Fibroblast of skin of left quadriceps (primary cell): ENCODE results near the gene TMCO2.
A peak's percentile ranks its signal among the peaks of the same experiment; 100 is the strongest.

ENCODE experiments used
- DNase-seq, 2 experiments: peaks; one replicate each; pipeline ENCODE4 v3.0.0-alpha.2; 2013; ENCODE audit warnings: low read depth in 2 of 2

TMCO2 gene

DNA sequence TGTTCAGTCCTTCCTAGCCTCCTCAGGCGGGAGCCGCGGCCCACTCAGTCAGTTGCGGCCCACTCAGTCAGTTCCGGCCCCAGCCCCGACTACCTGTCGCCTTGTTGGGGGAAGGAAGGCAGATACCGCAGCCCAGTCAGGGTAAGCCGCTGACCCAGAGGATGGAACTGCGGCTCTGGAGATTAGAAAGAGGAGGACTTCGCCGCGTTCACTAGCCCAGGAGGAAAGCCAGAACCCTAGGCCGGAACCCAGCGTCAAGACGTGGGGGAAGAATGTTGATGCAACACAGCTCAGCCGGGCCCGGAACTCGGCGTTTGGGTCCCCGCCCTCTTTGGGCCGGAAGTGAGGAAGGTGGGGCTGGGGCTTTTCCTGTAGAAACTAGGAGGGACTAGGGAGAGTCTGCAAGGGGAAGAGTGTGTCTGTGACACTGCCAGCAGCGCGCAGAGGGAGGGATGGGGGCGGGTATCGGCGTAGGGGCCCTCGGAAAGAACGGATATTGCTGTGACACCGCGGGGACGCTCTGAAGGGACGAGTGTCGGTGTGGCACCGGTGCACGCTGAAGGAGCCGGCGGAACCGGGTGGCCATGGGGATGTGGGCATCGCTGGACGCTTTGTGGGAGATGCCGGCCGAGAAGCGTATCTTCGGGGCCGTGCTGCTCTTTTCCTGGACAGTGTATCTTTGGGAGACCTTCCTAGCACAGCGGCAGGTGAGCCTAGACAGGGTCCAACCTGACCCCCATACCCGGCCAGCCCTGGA lies 10.1 kb downstream of the TMCO2 start, which contains the start of gene ZMPSTE24:
ZMPSTE24 (plus strand) TSS at position 549 of the 757 bp plus-strand sequence; CDS start at position 585, 36 bp downstream.
- peak; percentile 96 to 97 for DNase-seq

GRCh38 chr1:40258445-40258769 lies 10.7 kb downstream of the TMCO2 start:
- DNase-seq = no peak

DNA sequence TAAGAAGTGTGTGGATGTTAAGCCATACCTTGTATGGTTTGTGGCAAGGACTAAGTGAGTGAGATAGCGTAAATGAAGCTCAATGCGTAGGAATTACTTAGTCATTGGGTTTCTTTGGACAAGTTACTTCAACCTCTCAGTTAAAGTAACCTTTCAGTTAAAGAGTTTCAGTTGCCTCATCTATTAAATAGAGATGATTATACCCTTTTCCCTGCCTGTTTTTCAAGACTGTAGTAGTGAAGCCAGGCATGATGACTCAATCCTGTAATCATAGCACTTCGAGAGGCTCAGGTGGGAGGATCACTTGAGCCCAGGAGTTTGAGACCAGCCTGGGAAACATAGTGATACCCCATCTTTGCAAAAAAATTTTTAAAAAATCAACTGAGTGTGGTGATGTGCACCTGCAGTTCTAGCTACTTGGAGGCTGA lies 16.6 kb downstream of the TMCO2 start:
- DNase-seq = no peak

- DNase-seq = no peak
Measured at GRCh38 chr1:40265298-40265697, 17.6 kb downstream of the TMCO2 start.

DNA sequence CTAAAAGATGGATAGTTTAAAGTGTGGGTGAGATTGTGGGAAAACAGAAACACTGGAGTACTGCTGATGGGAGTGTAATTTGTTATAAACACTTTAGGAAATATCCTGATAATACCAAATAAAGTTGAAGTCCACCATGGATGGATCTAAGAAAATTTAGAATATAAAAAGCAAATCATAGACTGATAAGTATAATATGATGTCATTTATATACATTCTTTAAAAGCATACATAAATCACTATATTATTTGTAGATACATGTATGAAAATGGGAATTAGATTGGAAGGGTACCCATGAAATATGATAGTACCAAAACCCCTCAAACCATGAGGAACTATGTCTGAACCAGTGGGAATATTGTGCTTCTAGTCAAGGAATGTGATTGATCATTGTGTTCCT lies 18.2 kb downstream of the TMCO2 start:
- DNase-seq = no peak

- DNase-seq = no peak
Measured at GRCh38 chr1:40266786-40267535, 19.2 kb downstream of the TMCO2 start.

GRCh38 chr1:40267767-40268187 lies 20.0 kb downstream of the TMCO2 start:
- DNase-seq = peak; percentile 85 to 87

DNA sequence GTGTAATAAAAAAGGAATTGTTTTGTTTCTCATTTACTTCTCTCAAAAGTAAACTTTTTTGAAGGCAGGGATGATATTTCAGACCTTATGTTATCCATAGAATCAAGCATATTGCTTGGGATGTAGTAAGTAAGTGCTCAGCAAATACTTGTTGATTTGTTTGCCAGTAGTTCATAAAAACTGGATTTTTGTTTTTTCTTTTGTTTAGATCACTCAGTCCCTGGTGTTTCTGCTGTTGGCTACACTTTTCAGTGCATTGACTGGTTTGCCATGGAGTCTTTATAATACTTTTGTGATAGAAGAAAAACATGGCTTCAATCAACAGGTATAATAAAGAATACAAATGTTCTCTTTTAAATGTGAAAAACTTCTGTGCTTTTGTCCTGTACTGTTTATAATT lies 20.5 kb downstream of the TMCO2 start:
- DNase-seq = no peak

DNA sequence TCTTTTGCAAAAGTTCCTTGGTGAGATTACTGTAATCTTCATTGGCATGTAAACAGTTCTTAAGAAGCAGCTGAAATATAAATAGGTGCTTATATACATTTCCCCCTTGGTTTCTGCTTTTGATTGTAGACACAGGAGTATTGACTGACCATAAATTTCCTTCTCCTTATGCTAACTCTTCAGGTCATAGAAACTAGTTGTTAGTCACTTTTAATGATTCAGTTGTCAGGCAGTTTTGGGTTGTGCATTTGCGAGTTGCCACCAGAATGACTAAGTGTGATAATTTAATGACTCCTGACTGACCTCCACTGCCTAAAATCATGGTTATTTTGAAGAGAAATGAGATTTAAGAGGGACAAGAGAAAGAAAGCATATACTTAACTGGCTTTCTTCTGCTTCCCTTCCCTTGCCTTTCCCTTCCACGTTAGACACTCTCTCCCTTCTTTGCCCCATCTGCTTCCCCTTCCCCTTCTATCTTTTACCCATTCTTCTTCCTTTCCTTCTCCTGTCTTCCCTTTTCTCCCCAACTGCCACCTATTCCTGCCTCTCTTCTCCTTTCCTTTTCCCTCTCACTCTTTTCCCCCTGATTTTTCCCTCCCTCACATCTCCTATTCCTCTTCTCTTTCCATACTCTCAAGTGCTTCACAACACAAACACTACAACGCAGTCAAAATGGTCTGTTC lies 22.6 kb downstream of the TMCO2 start:
- no peak for DNase-seq

DNA sequence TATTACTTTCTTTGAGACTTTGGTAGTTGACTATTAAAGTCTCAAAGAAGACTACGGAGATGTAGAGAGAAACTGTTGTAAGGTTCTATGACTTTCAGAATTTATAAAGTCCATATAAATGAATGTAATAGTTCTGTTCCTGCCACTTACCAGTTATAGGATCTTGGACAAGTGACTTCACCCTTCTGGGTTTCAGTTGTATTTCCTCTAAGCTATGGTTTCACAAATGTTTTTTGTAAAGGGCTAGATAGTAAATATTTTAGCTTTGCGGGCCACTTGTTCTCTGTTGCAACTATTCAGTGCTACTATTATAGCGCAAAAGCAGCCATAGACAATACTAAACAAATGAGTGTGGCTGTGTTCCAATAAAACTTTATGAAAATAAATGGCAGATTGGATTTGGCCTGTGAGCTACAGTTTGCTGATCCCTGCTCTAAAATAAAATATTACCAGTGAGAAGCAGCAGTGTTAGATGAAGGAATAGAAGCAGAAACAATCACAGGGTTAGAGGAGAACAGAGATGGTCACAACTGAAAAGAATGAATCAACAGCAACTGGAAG lies 25.0 kb downstream of the TMCO2 start:
- no peak for DNase-seq

- no peak for DNase-seq
Measured at GRCh38 chr1:40273547-40274166, 25.9 kb downstream of the TMCO2 start.

GRCh38 chr1:40274331-40274730 lies 26.6 kb downstream of the TMCO2 start:
- no peak for DNase-seq

GRCh38 chr1:40276122-40276521 lies 28.4 kb downstream of the TMCO2 start:
- DNase-seq = no peak

- DNase-seq = no peak
Measured at GRCh38 chr1:40281853-40282252, 34.1 kb downstream of the TMCO2 start.

GRCh38 chr1:40291293-40291692 lies 43.6 kb downstream of the TMCO2 start:
- no peak for DNase-seq

DNA sequence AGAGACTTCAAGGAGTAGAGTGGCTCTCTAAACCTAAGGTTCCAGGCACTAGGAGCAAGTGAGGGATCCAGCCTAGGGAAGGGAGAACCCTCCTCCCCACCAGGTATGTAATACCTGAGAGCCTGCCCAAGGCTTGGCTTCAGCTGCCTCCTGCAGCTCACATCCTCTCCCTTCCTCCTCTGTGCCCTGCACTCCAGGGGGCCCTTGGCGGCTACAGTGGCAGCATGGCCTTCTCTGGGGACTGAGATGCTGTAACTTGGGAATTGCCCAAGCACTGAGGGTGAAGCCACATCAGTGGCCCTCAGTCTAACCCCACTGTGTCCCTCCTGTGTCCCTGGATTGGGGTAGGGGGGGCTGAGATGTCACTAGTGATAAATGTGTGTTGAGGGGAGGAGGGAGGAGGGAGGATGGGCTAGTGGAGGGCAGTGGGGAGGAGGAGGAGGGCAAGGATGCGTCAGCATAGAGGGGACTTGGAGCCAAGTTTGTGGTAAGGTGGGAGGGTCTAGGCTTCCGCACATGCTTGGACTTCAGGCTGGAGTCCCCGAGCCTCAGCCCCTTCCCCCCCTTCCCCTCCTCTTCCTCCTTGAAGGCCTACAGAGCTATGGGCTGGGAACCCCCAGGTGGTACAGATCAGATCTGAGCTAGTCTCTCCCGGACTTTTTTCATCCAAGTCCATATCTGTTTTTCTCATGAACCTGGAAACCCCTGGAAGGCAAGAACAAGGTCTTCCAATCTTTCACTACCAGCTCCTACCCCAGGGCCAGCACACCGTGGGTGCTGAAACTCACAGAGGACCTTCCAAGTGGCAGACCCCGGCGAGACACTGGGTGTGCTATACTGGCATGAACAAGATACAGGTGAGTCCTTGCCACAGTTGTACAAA lies 51.9 kb downstream of the TMCO2 start:
- peak in 1 of 2 experiments; percentile 4 for DNase-seq

DNA sequence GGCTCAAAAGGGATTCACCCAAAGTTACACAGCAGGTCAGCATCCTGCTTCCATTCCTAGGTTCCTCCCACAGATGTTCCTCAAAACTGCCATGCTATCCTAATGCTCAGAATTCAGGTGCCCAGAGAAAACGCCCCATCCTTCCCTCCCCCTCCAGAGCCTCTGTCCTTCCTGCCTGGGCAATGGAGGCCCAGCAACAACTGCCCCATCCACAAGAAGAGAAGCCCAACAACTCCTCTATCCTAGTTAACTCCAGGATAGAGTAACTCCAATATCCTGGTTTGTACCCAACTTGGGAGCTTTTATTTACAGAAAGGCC lies 52.5 kb downstream of the TMCO2 start:
- no peak for DNase-seq

DNA sequence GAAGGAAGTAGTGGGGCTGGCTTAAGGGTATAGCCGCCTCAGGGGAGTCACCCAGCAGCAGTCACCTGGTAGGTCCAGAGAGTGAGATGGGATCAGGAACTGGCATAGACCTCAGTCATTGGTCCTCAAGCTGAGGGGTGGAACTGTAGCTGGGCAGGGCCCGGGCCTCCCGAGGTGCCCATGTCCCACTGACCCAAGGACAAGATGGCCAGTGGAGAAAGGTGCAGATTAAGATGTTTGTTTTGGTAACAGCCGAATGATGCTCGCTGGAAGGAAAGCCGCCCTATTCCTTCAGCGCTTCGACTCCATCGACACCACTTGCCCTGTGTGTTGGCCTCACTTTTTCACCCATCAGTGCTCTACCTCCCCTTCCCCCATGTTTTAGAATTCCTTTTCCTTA lies 52.9 kb downstream of the TMCO2 start:
- no peak for DNase-seq

GRCh38 chr1:40301066-40301465 lies 53.3 kb downstream of the TMCO2 start:
- DNase-seq = no peak
